HL-60 (cell line): ENCODE measurements around the gene IL36B.

ENCODE experiments used
- CTCF ChIP-seq: IDR thresholded peaks from one replicate; pipeline ENCODE4 v1.5.1; 2011; ENCODE audit warnings: low read length, control low read depth, inconsistent platforms; ENCODE audit not compliant: insufficient read depth
- GABPA ChIP-seq: IDR thresholded peaks from 2 replicates; pipeline ENCODE4 v1.6.1; 2012; ENCODE audit warnings: low read depth
- POLR2AphosphoS5 ChIP-seq: IDR thresholded peaks from 2 replicates; pipeline ENCODE4 v1.6.1; 2012; ENCODE audit warnings: low read depth
- REST ChIP-seq: IDR thresholded peaks from 2 replicates; pipeline ENCODE4 v1.6.1; 2012; ENCODE audit warnings: low read depth; ENCODE audit not compliant: insufficient replicate concordance
- SPI1 ChIP-seq: IDR thresholded peaks from 2 replicates; pipeline ENCODE4 v1.6.1; 2012; ENCODE audit warnings: low read depth, mild to moderate bottlenecking, borderline replicate concordance

GRCh38 chr2:113068706-113069485 lies 16.2 kb upstream of the IL36B start:
- TF ChIP-seq CTCF (no peak), SPI1 (no peak), GABPA (no peak), POLR2AphosphoS5 (no peak), REST (no peak)
